ENCODE data around the gene RBP5.

Gene RBP5

GRCh38 chr12:7141351-7142005, 12.8 kb upstream of the RBP5 start:
- no peak for TF ChIP-seq CTCF (IDR thresholded peaks at IDR 0.05; ENCODE audit: insufficient read depth, low read length, poor library complexity, severe bottlenecking)
- H3K36me3 ChIP-seq (ENCODE audit: control insufficient read depth, insufficient read depth, low read length) = peaks cover 19% of the 10 kb centered on the region
- no peaks in the 10 kb centered on the region for H3K27me3 ChIP-seq (replicated peaks; ENCODE audit: control insufficient read depth, insufficient read depth, low read length)
- H3K4me3 ChIP-seq (replicated peaks; ENCODE audit: low read depth, low read length) = no peak overlapping the region
- no peak for DNase-seq (ENCODE audit: extremely low read depth, insufficient read length)

- no peaks in the 10 kb centered on the region for H3K27me3 ChIP-seq (replicated peaks; ENCODE audit: control insufficient read depth, insufficient read depth, low read length)
- TF ChIP-seq CTCF (IDR thresholded peaks at IDR 0.05; ENCODE audit: insufficient read depth, low read length, poor library complexity, severe bottlenecking) = no peak
- DNase-seq (ENCODE audit: extremely low read depth, insufficient read length) = no peak
- H3K4me3 ChIP-seq (replicated peaks; ENCODE audit: low read depth, low read length) = no peak overlapping the region
- H3K36me3 ChIP-seq (ENCODE audit: control insufficient read depth, insufficient read depth, low read length) = peaks cover 19% of the 10 kb centered on the region
These were observed 10.5 kb upstream of the RBP5 start for GRCh38 chr12:7139200-7139599.

GRCh38 chr12:7137908-7138307, 9.2 kb upstream of the RBP5 start:
- Histone ChIP-seq H3K36me3 (ENCODE audit: control insufficient read depth, insufficient read depth, low read length) (peaks cover 20% of the 10 kb centered on the region), H3K4me3 (replicated peaks; ENCODE audit: low read depth, low read length) (no peak overlapping the region), H3K27me3 (replicated peaks; ENCODE audit: control insufficient read depth, insufficient read depth, low read length) (no peaks in the 10 kb centered on the region)
- TF ChIP-seq CTCF (IDR thresholded peaks at IDR 0.05; ENCODE audit: insufficient read depth, low read length, poor library complexity, severe bottlenecking) = no peak
- no peak for DNase-seq (ENCODE audit: extremely low read depth, insufficient read length)

- no peak for TF ChIP-seq CTCF (IDR thresholded peaks at IDR 0.05; ENCODE audit: insufficient read depth, low read length, poor library complexity, severe bottlenecking)
- Histone ChIP-seq H3K36me3 (ENCODE audit: control insufficient read depth, insufficient read depth, low read length) (peaks cover 16% of the 10 kb centered on the region), H3K4me3 (replicated peaks; ENCODE audit: low read depth, low read length) (no peak overlapping the region), H3K27me3 (replicated peaks; ENCODE audit: control insufficient read depth, insufficient read depth, low read length) (no peaks in the 10 kb centered on the region)
- no peak for DNase-seq (ENCODE audit: extremely low read depth, insufficient read length)
These were observed 8.0 kb upstream of the RBP5 start for GRCh38 chr12:7136676-7137075.

GRCh38 chr12:7136071-7136470, 7.4 kb upstream of the RBP5 start:
- peaks cover 13% of the 10 kb centered on the region for H3K36me3 ChIP-seq (ENCODE audit: control insufficient read depth, insufficient read depth, low read length)

More at GRCh38 chr12:7136071-7136470, 7.4 kb upstream of the RBP5 start:
- Histone ChIP-seq H3K27me3 (replicated peaks; ENCODE audit: control insufficient read depth, insufficient read depth, low read length) (no peaks in the 10 kb centered on the region), H3K4me3 (replicated peaks; ENCODE audit: low read depth, low read length) (no peak overlapping the region)
- TF ChIP-seq CTCF (IDR thresholded peaks at IDR 0.05; ENCODE audit: insufficient read depth, low read length, poor library complexity, severe bottlenecking) = no peak
- DNase-seq (ENCODE audit: extremely low read depth, insufficient read length) = no peak
